NCI-H2081 (cell line): Measurements from ENCODE around the gene C4orf51.

Source experiments
- DNase-seq, 2 experiments: peaks; one replicate each; lab custom pipeline; 2025; lab: John Stamatoyannopoulos, UW

C4orf51 gene

DNA sequence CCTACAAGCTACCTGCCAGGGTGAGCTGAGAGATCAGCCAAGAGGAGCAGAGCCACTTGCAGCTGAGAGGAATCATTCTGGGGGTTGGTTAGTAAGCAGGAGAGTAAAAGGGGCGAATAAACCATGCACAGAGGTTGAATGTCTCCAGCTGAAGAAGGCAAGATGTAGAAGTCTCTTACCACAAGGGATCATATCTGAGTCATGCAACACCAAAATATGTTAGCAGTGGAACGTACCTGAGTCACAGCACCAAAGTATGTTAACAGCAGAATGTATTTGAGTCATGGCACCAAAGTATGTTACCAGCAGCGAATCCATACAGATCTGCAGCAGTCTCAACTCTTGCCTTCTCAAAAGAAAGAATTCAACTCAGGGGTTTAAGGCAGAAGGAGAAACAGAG, 29.9 kb downstream of the C4orf51 start:
- DNase-seq: peak in 1 of 2 experiments; percentile 55

- DNase-seq: no peak
These were observed 36.3 kb downstream of the C4orf51 start for GRCh38 chr4:145716200-145716599.

DNA sequence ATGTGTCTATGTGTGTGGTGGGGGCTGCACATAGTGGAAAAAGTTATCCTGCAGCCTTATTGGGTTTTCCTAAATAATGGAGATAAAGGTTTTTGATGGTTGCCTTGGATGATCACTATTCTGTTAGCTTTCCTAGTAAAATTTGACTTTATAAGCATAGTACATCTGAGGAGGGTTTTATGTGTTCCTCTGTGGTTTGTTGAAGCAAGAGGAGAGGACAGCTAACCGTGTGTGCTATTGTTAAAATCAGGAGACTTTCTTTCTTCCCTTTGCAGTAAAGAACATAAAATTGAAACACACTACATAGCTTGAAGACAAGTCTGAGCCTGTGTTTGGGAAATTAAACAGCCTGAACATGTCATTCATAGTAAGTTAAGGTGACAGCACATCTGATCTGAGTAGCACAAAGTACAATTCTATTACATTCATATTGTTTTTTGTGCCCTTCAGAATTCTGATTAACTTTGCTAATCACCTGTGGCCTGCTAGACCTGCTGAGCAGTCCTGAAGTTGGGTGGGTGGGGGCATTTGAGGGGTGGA, 36.8 kb downstream of the C4orf51 start:
- DNase-seq: no peak

- no peak for DNase-seq
These were observed 40.0 kb downstream of the C4orf51 start for GRCh38 chr4:145719752-145720624.

DNA sequence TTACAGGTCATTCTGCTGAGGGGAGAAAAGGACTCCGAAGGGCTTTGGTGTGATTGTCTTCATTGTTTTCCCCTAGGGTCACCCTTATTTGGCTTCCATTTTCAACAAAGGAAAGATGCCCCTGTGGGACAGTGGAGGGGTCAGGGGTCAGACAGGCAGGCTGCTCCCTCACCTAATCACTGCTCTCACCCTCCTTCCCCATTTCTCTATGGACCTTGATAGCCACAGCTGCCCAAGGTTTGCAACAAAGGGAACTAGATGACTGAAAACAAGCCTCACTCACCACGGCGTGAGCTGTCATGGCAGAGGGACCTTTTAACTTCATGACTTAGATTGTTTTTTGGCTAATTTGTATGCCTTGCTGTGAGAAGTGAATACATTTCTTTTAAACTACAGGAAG, 40.7 kb downstream of the C4orf51 start:
- no peak for DNase-seq

DNA sequence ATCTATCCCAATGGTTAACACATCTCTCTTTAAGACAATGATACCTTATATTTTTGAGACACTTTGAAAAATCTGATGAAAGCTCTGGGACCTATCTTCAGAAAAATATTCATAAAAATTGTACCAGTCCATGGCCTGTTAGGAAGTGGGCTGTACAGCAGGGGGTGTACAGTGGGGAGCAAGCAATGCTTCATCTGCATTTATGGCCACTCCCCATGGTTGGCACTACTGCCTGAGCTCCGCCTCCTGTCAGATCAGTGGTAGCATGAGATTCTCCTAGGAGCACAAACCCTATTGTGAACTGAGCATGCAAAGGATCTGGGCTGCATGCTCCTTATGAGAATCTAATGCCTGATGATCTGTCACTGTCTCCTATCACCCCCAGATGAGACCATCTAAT, 42.6 kb downstream of the C4orf51 start:
- DNase-seq: peak in 1 of 2 experiments; percentile 6

DNA sequence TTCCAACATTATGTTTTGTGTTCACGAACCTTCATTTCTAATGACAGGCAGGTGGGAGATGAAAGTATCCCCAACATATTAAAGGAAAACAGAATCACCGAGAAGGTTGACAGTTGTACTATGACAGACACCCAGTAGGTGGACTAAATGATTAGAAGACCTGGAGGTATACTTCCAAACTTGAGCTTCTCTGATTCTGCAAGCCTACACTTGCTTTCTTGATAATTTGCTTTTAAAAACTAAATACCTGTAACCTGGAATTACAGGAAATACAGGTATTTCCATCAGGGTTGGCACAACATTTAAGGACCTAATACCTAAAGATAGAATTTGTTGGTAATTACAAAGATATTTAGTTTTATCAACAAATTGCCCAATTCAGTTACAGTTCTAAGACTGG, 43.4 kb downstream of the C4orf51 start:
- DNase-seq: no peak

- no peak for DNase-seq
These were observed 50.1 kb downstream of the C4orf51 start for GRCh38 chr4:145730026-145730425.

DNA sequence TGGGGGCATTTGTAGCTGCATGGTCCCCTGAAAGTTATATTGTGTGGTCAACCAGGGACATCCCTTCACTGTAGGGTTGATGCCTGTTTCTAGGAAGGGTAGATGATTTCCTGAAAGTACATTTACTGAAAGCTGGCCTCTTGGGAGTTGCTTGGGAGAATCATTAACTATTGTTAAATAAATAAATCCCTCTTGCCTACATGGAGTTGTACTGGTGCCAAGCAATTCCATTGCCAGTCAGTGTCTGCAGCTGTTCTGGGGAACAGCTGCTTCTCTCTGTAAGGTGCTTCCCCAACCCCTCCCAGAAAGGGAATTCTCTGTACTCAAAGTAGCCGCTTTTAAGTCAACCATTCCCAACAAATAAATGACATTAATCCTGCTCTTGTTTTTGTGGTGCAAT, 51.1 kb downstream of the C4orf51 start:
- peak; percentile 34 to 76 for DNase-seq

DNA sequence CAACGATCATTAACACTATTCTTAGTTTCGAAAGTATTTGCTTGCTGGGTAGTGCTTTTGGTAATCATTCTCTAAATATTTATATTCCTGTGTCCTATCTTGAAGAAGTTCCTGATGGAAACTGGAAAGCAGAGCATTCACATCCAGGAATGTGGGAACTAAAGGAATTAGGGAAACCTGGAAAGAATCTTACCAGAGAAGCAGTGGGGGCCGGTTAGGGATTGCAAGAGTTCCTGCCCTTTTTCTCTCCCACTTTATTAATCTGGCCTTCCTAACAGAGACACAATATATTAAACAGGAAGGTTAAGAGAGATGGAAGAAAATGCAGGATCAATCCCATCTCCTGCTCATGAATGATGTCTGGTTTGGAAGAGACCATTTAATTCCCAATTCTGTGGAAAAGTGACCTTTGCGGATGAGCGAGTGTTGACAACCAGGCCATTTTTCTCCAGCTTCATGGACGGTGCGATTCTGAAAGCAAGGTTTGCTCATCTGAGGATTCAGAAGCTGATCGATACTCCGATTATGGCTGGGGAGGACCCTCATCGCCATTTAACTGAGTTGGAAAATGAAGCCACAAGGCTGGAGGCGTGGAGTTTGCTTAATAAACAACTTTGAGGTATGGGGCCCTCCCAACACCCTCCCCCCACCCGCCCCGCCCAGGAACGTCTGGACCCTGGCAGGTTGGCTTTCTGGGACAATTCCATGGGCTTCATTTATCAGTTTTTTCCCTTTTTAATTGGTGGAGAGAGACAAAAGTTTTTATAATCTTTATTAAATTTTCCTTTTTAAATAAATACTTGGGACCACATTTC, 52.3 kb downstream of the C4orf51 start:
- no peak for DNase-seq

DNA sequence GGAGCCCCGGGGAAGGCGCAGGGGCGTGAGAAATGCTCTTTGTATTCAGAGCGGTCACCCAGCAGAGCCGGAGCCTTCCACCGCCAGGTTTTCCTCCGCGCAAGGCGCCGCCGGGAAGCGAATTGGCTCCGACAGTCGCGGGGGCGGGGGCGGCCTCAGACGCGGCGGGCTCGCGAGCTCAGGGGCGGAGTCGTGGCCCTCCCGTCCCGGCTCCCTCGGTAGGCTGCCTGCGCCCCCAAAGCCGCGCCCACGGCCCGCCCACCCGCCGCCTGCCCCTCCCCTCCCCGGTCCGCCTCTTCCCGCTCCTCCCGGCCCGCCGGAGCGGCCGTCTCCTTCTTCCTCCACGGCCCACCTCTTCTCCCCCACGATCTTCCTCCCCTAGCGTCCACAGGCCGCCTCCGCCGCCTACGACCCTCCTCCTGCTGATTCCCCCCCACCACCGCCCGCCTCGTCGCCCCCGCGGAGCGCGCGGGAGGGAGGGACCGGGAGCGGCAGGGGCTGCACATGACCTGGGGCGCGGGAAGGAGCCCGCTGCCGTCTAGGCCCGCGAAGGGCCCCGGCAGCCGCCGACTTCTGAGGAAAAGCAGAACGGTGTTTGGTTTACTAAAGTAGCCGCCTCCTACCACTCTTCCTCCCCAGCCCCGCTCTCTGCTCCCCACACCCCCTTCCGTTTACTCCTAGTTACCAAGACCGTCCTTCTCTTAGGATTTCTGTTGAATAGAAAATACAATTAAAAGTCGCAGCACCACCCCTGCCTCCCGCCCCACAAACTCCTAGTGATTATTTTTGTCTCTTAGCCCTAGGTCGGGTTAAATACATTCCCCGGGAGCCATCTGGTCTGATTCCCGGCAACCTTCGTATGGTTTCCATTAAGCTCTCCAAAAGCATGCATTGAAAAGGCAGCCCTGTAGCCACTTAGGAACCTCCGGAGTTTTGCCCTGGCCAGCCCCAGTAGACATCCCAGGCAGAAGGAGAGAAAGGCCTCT, 53.2 kb downstream of the C4orf51 start:
- peak; percentile 88 for DNase-seq

- DNase-seq: no peak
These were observed 54.1 kb downstream of the C4orf51 start for GRCh38 chr4:145734031-145734430.

DNA sequence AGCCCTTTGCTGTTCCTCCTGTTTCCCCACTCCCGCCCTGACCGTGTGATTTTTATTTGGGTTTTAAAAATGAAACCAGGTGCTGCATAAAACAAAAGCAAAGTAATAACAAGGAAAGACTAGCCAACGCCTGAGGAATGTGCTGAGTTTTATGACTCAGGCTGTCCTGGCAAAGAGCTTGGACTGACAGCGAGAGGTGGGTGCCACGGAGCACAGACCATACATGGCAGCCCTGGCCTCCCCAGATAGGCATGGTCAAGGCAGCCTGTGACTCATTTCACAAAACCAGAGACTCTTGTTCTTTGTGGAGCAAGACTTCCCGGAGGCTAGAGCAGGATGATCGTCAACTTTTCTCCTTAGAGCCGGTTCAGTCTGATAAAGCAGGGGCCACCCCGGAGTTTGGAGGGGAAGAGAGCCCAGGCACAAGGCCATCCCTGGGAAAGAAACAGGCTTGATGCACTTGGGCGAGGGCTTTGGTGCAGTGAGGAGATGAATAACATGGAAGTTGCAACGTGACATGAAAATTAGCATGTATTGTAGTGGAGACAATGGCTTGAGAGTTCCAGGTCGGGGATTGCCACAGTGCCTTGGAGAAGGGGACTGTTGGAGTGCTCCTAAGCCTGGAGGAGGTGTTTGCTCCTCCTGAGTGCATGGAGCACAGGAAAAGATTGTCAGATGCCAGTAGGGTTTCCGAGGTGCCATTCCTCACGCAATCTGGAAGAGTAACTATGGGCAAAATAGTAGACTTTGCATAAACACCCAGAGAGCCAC, 54.8 kb downstream of the C4orf51 start:
- DNase-seq: no peak

DNA sequence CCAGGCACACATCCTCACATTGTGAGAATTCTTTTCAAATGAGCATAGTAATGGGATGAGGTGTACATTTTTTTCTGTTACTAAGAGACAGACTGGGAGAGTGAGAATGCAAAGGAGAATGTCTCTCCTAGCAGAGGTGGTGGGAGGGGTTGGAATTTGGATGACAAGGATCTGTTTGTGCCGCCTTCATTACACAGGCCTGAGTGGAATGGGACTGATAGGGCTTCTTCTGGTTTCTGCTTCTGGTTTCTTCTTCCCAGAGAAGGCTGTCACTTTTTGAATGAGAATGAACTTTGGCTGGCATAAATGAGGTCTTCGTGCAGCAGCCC, 55.4 kb downstream of the C4orf51 start:
- DNase-seq: no peak

- no peak for DNase-seq
These were observed 55.9 kb downstream of the C4orf51 start for GRCh38 chr4:145735827-145736226.

GRCh38 chr4:145736241-145736831, 56.4 kb downstream of the C4orf51 start:
- peak in 1 of 2 experiments; percentile 45 for DNase-seq

- no peak for DNase-seq
These were observed 59.9 kb downstream of the C4orf51 start for GRCh38 chr4:145739845-145740244.

GRCh38 chr4:145740806-145741205, 60.9 kb downstream of the C4orf51 start:
- no peak for DNase-seq

DNA sequence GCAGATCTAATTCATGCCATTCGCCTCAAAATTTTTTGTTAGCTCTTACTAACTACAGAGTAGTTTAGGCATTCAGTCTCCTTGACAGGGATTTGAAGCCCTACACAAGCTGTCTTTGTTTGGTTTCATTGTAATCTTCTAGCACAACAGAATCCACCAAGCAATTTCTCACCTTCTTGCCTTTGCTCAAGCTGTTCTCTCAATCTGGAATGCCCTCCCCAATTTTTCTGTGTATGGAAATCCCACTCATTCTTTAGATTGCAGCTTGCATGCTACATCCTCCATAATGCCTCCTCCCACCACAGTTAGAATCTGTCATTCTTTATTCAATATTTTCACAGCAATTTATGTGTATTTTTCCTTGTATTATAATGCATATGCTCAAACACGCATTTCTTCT, 63.7 kb downstream of the C4orf51 start:
- no peak for DNase-seq

DNA sequence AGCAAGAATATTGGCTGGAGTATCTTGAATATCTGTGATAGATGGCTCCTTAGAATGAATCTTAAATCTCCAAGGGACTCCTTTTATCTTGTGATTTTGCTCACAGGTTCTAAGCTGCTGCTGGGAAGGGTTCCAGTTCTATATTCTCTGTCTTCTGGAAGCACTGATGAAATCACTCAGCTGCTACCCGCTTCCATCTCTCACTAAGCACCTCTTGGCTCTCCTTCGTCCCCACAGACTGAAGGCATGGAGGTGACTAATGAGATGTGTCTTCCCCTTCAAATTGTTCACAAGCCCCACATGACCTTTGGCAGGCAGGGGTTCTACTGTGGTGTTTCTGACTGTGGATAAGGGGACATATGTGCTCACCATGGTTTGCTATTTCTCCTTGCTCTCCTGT, 75.9 kb downstream of the C4orf51 start:
- DNase-seq: no peak

- DNase-seq: no peak
These were observed 76.3 kb downstream of the C4orf51 start for GRCh38 chr4:145756244-145756643.
